KOPT-K1 (cell line): ENCODE results near the gene SELPLG.
"Not testable (repeated sequence)": the region's sequence is repeated elsewhere in the genome, so short reads cannot be mapped to it uniquely, and the experiment has no call there.

ENCODE experiments used
- H3K27ac ChIP-seq: fragments of 200-600 bp; sonication (generic); 2 replicates; pipeline ENCODE4 v1.5.1; 2016; ENCODE audit warnings: antibody characterized with exemption, mild to moderate bottlenecking, low read depth, low read length; ENCODE audit not compliant: poor library complexity, severe bottlenecking
- H3K36me3 ChIP-seq: fragments of 200-600 bp; sonication (generic); 2 replicates; pipeline ENCODE4 v1.5.1; 2017; ENCODE audit warnings: antibody characterized with exemption, mild to moderate bottlenecking, low read length, moderate library complexity; ENCODE audit not compliant: insufficient read depth
- H3K9me3 ChIP-seq: fragments of 200-600 bp; sonication (generic); 2 replicates; pipeline ENCODE4 v1.5.1; 2017; ENCODE audit warnings: antibody characterized with exemption, low read length, mild to moderate bottlenecking; ENCODE audit not compliant: insufficient read depth, poor library complexity, severe bottlenecking

The SELPLG gene

GRCh38 chr12:108637222-108637971 lies 3.7 kb upstream of the SELPLG start:
- no peaks in the 10 kb centered on the region for H3K36me3 ChIP-seq
- peak overlapping the region; percentile 99 for H3K27ac ChIP-seq
- no peaks in the 10 kb centered on the region for H3K9me3 ChIP-seq

DNA sequence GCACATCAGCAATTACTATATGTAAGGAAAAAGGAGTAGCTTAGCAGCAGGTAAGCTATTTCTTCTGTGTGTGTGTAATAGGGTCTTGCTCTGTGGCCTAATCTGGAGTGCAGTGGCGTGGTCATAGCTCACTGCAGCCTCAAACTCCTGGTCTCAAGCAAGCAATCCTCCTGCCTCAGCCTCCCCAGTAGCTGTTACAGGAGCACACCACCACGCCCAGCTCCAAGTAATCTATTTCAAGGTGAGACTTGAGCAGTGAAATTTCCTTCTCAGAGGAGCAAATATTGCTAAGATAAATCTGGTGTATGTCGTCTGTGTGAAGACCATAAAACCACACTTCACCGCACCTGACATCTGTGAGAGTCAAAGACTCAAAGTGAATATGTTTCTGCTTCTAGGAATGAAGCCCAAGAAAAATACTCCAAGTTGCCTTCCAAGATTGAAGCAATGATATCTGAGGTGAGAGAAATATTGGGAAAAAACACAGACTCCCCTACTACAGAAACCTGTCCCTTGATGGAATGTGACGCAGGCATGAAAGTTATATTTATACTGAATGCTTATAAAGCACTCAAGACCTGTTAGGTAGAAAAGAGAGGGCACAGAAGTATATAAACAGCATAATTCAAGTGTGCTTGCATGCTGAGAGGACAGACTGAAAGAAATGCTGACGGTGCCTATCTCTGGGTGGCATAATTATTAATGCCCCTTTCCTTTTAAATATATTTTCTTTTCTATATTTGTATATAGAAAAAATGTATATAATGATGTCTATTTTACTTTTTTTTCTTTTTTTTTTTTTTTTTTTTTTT lies 2.5 kb upstream of the SELPLG start:
- no peaks in the 10 kb centered on the region for H3K36me3 ChIP-seq
- H3K9me3 ChIP-seq = no peaks in the 10 kb centered on the region
- peak overlapping the region; percentile 99 for H3K27ac ChIP-seq

DNA sequence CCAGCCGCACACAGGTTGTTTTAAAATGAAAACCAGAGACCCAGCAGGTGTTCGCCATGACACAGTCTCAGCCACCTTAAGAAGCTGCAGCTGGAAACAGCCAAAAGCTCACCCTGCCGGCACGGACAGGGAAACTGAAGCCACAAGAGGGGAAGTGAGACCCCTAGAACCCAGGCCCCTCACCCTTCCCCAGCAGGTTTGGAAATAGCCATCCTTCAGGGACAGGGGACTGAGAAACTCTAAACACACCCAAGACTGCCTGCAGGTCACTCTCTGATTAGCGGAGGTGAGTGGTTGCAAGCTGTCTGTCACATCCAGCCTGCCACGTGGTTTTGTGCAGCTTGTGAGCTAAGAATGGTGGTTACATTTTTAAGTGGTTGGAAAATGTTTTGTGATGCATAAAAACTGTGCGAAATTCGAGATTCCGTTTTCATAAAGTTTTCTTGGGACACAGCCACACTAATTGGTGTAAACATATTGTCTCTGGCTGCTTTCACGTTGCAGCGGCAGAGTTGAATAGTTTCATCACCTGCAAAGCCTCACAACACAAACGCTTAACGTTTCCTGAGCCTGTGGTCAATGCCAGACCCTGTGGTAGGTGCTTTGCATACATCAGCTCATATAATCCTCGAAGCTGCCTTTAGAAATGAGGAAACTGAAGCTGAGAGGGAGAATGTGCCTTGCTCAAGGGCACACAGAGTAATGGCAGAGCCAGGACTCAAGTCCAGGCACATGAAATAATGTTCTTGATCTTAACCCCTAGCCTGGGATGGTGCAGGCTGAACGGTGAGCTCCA lies 1.7 kb upstream of the SELPLG start:
- no peaks in the 10 kb centered on the region for H3K9me3 ChIP-seq
- no peaks in the 10 kb centered on the region for H3K36me3 ChIP-seq
- H3K27ac ChIP-seq = peak overlapping the region; percentile 99

- H3K9me3 ChIP-seq = no peaks in the 10 kb centered on the region
- no peaks in the 10 kb centered on the region for H3K36me3 ChIP-seq
- H3K27ac ChIP-seq = peak overlapping the region; percentile 99
Measured at GRCh38 chr12:108634341-108634751, 652 bp upstream of the SELPLG start.

DNA sequence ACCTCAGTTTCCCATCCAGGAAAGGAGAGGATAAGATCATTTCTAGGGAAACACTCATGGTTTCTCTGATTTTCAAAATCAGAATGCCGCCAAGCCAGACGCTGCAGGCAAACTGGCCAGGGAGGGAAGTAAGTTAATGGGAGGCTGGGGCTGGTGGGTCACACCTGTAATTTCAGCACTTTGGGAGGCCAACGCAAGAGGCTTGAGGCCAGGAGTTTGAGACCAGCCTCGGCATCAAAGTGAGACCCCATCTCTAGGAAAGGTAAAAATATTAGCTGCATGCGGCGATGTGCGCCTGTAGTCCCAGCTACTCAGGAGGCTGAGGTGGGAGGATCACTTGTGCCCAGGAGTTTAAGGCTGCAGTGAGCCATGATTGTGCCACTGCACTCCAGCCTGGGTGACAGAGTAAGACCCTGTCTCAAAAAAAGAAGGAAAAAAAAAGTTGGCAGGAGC lies 587 bp downstream of the SELPLG start:
- Histone ChIP-seq H3K9me3 (no peaks in the 10 kb centered on the region), H3K36me3 (no peaks in the 10 kb centered on the region), H3K27ac (peak overlapping the region; percentile 99)

DNA sequence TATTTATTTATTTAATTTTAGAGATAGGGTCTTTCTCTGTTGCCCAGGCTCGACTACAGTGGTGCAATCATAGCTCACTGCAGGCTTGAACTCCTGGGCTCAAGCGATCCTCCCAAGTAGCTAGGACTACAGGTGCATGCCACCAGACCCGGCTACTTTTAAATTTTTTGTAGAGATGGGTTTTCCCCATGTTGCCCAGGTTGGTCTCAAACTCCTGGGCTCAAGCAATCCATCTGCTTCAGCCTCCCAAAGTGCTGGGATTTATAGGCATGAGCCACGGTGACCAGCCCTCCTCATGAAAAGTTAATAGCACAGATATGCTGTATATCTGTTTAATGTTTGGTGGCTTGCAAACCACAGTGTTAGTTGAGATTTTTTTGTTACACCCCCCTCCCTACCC lies 2.4 kb downstream of the SELPLG start:
- H3K9me3 ChIP-seq = not testable (repeated sequence)
- Histone ChIP-seq H3K27ac (peak overlapping the region; percentile 99), H3K36me3 (peaks cover 15% of the 10 kb centered on the region)

DNA sequence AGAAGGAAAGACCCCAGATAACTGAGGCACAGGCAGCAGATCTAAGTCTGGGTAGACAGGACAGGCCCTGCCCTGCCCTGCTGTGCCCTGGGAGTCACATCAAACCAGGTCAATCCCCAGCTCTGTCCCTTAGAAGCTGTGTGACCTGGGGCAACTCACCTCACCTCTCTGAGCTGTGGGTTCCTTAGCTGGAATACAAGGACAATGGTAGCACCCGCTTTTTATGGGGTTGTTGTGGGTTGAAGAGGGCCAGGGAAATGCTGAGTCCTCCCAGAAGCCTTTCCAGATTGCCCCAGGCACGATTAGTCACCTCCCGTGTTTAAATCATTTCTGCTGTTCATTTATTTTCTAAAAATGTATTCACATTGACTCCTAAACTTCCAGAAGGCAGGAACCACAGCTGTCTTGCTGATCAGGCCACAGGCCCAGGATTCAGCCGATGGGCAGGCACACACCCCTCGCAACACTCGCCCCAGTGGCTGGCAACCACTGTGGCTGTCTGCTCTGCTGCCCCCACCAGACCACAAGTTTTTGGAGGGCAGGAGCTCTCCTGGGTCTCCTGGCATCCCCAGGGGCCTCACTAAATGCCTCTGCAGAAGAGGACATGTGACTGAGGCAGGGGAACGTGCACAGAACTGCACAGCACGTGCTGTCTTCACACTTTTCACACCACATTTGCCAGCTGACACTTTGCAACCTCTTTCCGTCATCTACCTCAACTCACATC lies 3.0 kb downstream of the SELPLG start:
- Histone ChIP-seq H3K36me3 (peaks cover 21% of the 10 kb centered on the region), H3K27ac (peak overlapping the region; percentile 99), H3K9me3 (no peaks in the 10 kb centered on the region)

DNA sequence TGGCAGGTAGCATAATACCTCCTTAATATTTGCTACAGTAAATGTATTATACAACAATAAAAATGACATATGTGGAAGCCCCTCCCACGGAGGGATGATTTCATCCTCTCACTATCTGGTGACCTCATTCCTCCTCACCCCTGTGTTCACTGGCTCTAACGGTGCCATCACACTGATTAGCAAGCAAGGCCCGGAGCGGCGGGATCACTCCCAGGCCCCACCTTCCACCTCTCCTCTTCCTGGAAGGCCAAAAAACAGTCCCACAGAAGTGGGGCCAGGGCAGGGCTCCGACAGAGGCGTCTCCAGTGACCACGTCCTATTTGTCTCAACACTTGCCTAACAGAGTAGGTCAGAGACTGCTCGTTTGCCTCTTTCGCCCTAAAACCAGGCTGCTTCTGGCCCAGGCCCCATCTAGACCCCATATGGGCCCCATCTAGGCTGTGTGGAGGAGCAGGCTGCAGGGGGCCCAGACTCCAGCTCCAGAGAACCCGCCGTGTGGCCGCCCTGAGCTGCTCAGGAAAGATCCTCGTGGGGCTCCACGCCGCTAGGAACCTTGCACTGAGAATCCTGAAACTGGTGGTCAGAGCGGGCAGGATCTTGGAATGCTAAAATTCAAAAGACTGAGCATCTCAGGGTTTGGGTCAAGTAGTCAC lies 3.7 kb downstream of the SELPLG start:
- Histone ChIP-seq H3K36me3 (peaks cover 28% of the 10 kb centered on the region), H3K27ac (peak overlapping the region; percentile 99), H3K9me3 (no peaks in the 10 kb centered on the region)

DNA sequence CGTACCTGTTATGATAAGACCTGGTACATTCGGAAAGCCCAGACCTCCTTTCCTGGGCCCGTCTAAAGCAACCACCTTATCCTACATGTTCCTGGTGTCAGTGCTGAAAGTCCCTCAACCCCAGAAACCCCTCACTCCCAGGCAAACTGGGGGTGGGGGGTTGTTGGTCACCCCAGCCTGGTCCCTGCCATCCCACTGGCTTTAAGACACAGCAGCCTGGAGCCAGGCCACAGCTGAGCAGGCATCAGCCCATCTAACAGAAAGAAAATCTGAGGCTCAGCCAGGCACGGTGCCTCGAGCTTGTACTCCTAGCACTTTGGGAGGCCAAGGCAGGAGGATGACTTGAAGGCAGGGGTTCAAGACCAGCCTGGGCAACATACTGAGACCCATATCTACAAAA lies 4.5 kb downstream of the SELPLG start:
- Histone ChIP-seq H3K9me3 (no peaks in the 10 kb centered on the region), H3K27ac (peak overlapping the region; percentile 99), H3K36me3 (peaks cover 36% of the 10 kb centered on the region)

DNA sequence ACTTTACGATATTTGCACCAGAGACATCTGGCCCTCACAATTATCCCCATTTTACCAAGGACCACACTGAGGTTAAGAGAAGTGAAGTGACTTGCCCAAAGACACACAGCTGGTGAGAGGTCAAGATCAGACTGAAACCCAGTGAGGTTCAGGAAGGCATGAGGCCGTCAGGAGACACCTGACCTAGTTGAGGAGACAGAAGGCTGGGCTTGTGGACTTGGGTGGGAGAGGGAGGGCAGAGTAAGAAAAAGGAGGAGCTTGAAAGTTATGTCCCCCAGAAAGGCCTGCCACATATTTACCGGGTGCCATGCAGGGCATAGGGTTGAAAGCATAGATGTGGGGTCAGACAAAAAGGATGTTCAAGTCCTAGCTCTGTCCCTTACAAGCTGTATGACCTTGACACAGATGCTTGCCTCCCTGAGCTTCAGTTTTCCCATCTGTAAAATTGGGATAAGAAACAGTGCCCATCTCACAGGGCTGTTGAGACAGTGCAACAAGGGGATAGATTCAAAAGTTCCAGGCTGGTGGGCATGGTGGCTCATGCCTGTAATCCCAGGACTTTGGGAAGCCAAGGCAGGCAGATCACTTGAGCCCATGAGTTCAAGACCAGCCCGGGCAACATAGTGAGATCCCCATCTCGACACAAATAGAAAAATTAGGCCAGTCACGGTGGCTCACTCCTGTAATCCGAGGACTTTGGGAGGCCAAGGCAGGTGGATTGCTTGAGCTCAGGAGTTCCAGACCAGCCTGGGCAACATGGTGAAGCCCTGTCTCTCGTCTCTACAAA lies 6.4 kb downstream of the SELPLG start:
- H3K9me3 ChIP-seq = no peaks in the 10 kb centered on the region
- H3K27ac ChIP-seq = peak overlapping the region; percentile 99
- peaks cover 54% of the 10 kb centered on the region for H3K36me3 ChIP-seq

DNA sequence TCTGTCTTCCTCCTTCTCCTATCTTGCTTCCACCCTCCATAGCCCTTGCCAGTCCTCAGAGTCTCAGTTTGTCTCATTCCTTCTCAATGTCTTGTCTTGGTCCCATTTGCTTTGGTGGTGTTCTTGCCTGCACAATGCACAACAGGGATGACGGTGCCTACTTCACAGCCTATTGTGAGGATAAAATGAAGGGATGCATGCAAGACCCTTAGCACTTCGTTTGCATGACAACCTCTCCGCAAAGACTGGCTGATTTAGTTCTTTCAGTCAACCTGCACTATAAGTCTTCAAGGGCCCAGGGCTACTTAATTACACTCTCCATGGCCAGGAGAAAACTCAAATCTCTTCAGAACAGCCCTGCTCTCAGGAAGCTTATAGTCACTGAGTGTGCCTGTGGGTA lies 8.5 kb downstream of the SELPLG start:
- Histone ChIP-seq H3K9me3 (no peaks in the 10 kb centered on the region), H3K36me3 (peaks cover 75% of the 10 kb centered on the region), H3K27ac (no peak overlapping the region)

GRCh38 chr12:108623577-108623976 lies 10.1 kb downstream of the SELPLG start:
- H3K27ac ChIP-seq = no peak overlapping the region
- no peaks in the 10 kb centered on the region for H3K9me3 ChIP-seq

GRCh38 chr12:108622921-108623514 lies 10.7 kb downstream of the SELPLG start:
- Histone ChIP-seq H3K27ac (no peak overlapping the region), H3K36me3 (peaks cover 84% of the 10 kb centered on the region), H3K9me3 (no peaks in the 10 kb centered on the region)

More at GRCh38 chr12:108623577-108623976, 10.1 kb downstream of the SELPLG start:
- H3K36me3 ChIP-seq = peaks cover 84% of the 10 kb centered on the region
